ENCODE measurements around the gene SGK2. TPM values are rescaled to one million over a fixed set of nuclear protein-coding genes. Genes with fewer than 3 reads are reported as not detected.

SGK2 gene
- total RNA-seq, 2 experiments from 2014 or later, result 0.41 to 0.48 TPM

GRCh38 chr20:43529051-43529450 lies 29.8 kb upstream of the SGK2 start:
- no TSS peak for BruUV-seq (replicated peaks)
- Histone ChIP-seq H3K4me3 (ENCODE audit: low read depth, low read length, poor library complexity, severe bottlenecking) (no peak overlapping the region), H3K4me1 (ENCODE audit: insufficient read depth, low read length, poor library complexity, severe bottlenecking) (no peaks in the 10 kb centered on the region), H4K20me1 (ENCODE audit: insufficient read depth, low read length) (no peaks in the 10 kb centered on the region), H3K36me3 (ENCODE audit: insufficient read depth, low read length) (no peaks in the 10 kb centered on the region), H3K27ac (ENCODE audit: low read depth, low read length, poor library complexity, severe bottlenecking) (no peak overlapping the region), H3K9me3 (ENCODE audit: low read length) (no peaks in the 10 kb centered on the region), H3K79me2 (ENCODE audit: insufficient read depth, low read depth, low read length) (no peaks in the 10 kb centered on the region), H2AFZ (ENCODE audit: low read length) (no peak overlapping the region), H3K9me2 (ENCODE audit: insufficient read depth, low read length) (no peaks in the 10 kb centered on the region), H3K4me2 (ENCODE audit: low read length) (no peak overlapping the region)
- intact Hi-C loops (cut with micrococcal nuclease; ENCODE audit: unreplicated experiment), result no loop called here
- ChIA-PET CTCF (ENCODE audit: unreplicated experiment) (no interaction called here), POLR2A (no interaction called here)
- DNase-seq (ENCODE audit: low spot score), result no peak
- TF ChIP-seq CTCF (conservative IDR thresholded peaks at IDR 0.05; ENCODE audit: low read length) (no peak), EZH2phosphoT487 (IDR thresholded peaks at IDR 0.05; ENCODE audit: borderline replicate concordance, low read depth, low read length) (no peak)

- intact Hi-C loops (cut with micrococcal nuclease; ENCODE audit: unreplicated experiment), result no loop called here
- Histone ChIP-seq H3K9me2 (ENCODE audit: insufficient read depth, low read length) (no peaks in the 10 kb centered on the region), H3K27ac (ENCODE audit: low read depth, low read length, poor library complexity, severe bottlenecking) (no peak overlapping the region), H2AFZ (ENCODE audit: low read length) (no peak overlapping the region), H3K4me2 (ENCODE audit: low read length) (no peak overlapping the region), H3K4me1 (ENCODE audit: insufficient read depth, low read length, poor library complexity, severe bottlenecking) (no peaks in the 10 kb centered on the region), H3K9me3 (ENCODE audit: low read length) (no peaks in the 10 kb centered on the region), H3K79me2 (ENCODE audit: insufficient read depth, low read depth, low read length) (no peaks in the 10 kb centered on the region), H3K36me3 (ENCODE audit: insufficient read depth, low read length) (no peaks in the 10 kb centered on the region), H4K20me1 (ENCODE audit: insufficient read depth, low read length) (no peaks in the 10 kb centered on the region), H3K4me3 (ENCODE audit: low read depth, low read length, poor library complexity, severe bottlenecking) (no peak overlapping the region)
- ChIA-PET CTCF (ENCODE audit: unreplicated experiment) (no interaction called here), POLR2A (no interaction called here)
- BruUV-seq (replicated peaks), result no TSS peak
- DNase-seq (ENCODE audit: low spot score), result no peak
- TF ChIP-seq CTCF (conservative IDR thresholded peaks at IDR 0.05; ENCODE audit: low read length), result no peak
- no peak for TF ChIP-seq EZH2phosphoT487 (IDR thresholded peaks at IDR 0.05; ENCODE audit: borderline replicate concordance, low read depth, low read length)
These were observed 29.2 kb upstream of the SGK2 start for GRCh38 chr20:43529457-43530153.

- Histone ChIP-seq H3K4me2 (ENCODE audit: low read length) (no peak overlapping the region), H3K79me2 (ENCODE audit: insufficient read depth, low read depth, low read length) (no peaks in the 10 kb centered on the region), H3K36me3 (ENCODE audit: insufficient read depth, low read length) (no peaks in the 10 kb centered on the region), H3K9me2 (ENCODE audit: insufficient read depth, low read length) (no peaks in the 10 kb centered on the region), H3K9me3 (ENCODE audit: low read length) (no peaks in the 10 kb centered on the region), H3K4me3 (ENCODE audit: low read depth, low read length, poor library complexity, severe bottlenecking) (no peak overlapping the region), H4K20me1 (ENCODE audit: insufficient read depth, low read length) (no peaks in the 10 kb centered on the region), H3K27ac (ENCODE audit: low read depth, low read length, poor library complexity, severe bottlenecking) (no peak overlapping the region), H2AFZ (ENCODE audit: low read length) (no peak overlapping the region), H3K4me1 (ENCODE audit: insufficient read depth, low read length, poor library complexity, severe bottlenecking) (no peaks in the 10 kb centered on the region)
- DNase-seq (ENCODE audit: low spot score), result no peak
- intact Hi-C loops (cut with micrococcal nuclease; ENCODE audit: unreplicated experiment), result no loop called here
- CTCF ChIA-PET (ENCODE audit: unreplicated experiment), result no interaction called here
- POLR2A ChIA-PET, result no interaction called here
- TF ChIP-seq CTCF (conservative IDR thresholded peaks at IDR 0.05; ENCODE audit: low read length), result no peak
- no peak for TF ChIP-seq EZH2phosphoT487 (IDR thresholded peaks at IDR 0.05; ENCODE audit: borderline replicate concordance, low read depth, low read length)
- no TSS peak for BruUV-seq (replicated peaks)
These were observed 28.3 kb upstream of the SGK2 start for GRCh38 chr20:43530321-43531090.
